Activated T-helper 1 cell treated with anti-CD3 and anti-CD28 coated beads, Interleukin-12 subunit alpha, Interleukin-12 subunit beta, Interleukin-2, Interleukin-4 antibody, amounts not matched to agents 30 ng/mL and 10 ng/mL and 1 ng/mL, durations not matched to agents 14 hours and 24 hours and 36 hours (primary cell): ENCODE measurements around the gene UBE2G1. TPM values are rescaled to one million over a fixed set of nuclear protein-coding genes. Genes with fewer than 3 reads are reported as not detected.
A peak's percentile ranks its signal among the peaks of the same experiment; 100 is the strongest.
"Not testable (repeated sequence)": the region's sequence is repeated elsewhere in the genome, so short reads cannot be mapped to it uniquely, and the experiment has no call there.

Experiments used
- DNase-seq: peaks from one replicate; pipeline ENCODE4 v3.0.0; 2021; ENCODE audit warnings: low spot score
- H3K27ac Mint-ChIP-seq: one replicate; pipeline ENCODE4 v1.8.0; 2021; ENCODE audit warnings: mild to moderate bottlenecking, mixed read lengths
- H3K27me3 Mint-ChIP-seq: one replicate; pipeline ENCODE4 v1.8.0; 2022; ENCODE audit warnings: mild to moderate bottlenecking, moderate library complexity, mixed read lengths; ENCODE audit not compliant: insufficient read depth
- H3K36me3 Mint-ChIP-seq: one replicate; pipeline ENCODE4 v1.8.0; 2021; ENCODE audit warnings: low read depth, mixed read lengths
- H3K4me1 Mint-ChIP-seq: one replicate; pipeline ENCODE4 v1.8.0; 2021; ENCODE audit warnings: low read depth, mixed read lengths
- H3K4me3 Mint-ChIP-seq: one replicate; pipeline ENCODE4 v1.8.0; 2021; ENCODE audit warnings: mild to moderate bottlenecking, moderate library complexity, mixed read lengths
- H3K9me3 Mint-ChIP-seq: one replicate; pipeline ENCODE4 v1.8.0; 2021; ENCODE audit warnings: mixed read lengths
- intact Hi-C: fragments of 100-400 bp; cut with micrococcal nuclease; formaldehyde crosslinking; loops from one replicate; pipeline ENCODE4 v1.15.1; 2024
- total RNA-seq: library from RNA; stranded (reverse); gene quantifications from 2 replicates; pipeline ENCODE4 v1.2.3, GENCODE V29; 2022

The UBE2G1 gene
- total RNA-seq, 1 donor from 2014 or later = 87.3 TPM

- intact Hi-C loops = loop anchor here (1.0 to 10.0 kb wide), 11 partner anchors 10 to 577 kb away; partner anchors contain the start of genes ANKFY1, ARRB2, CYB5D2 and MYBBP1A
- H3K9me3 Mint-ChIP-seq = no peaks in the 10 kb centered on the region
- peaks cover 15% of the 10 kb centered on the region for H3K36me3 Mint-ChIP-seq
- no peak overlapping the region for H3K27ac Mint-ChIP-seq
- H3K4me3 Mint-ChIP-seq = peak overlapping the region; percentile 72
- DNase-seq = peak; percentile 31
- H3K27me3 Mint-ChIP-seq = no peaks in the 10 kb centered on the region
- H3K4me1 Mint-ChIP-seq = peaks cover 30% of the 10 kb centered on the region
Observed at GRCh38 chr17:4365628-4366326, 698 bp downstream of the UBE2G1 start.

- Mint-ChIP-seq H3K4me3 (peak overlapping the region; percentile 97), H3K27ac (peak overlapping the region; percentile 97)
Observed at GRCh38 chr17:4365103-4365627, 1.3 kb downstream of the UBE2G1 start.

GRCh38 chr17:4364622-4365041, 1.8 kb downstream of the UBE2G1 start:
- intact Hi-C loops = loop anchor here (1.0 to 10.0 kb wide), 4 partner anchors 11 to 578 kb away; partner anchors contain the start of genes ARRB2, RNF167 and SLC25A11
- Mint-ChIP-seq H3K36me3 (peaks cover 14% of the 10 kb centered on the region), H3K9me3 (no peaks in the 10 kb centered on the region), H3K27ac (peak overlapping the region; percentile 97), H3K4me3 (peak overlapping the region; percentile 97), H3K4me1 (peaks cover 30% of the 10 kb centered on the region), H3K27me3 (no peaks in the 10 kb centered on the region)
- DNase-seq = no peak

More at GRCh38 chr17:4365103-4365627, 1.3 kb downstream of the UBE2G1 start:
- peaks cover 27% of the 10 kb centered on the region for H3K4me1 Mint-ChIP-seq
- no peaks in the 10 kb centered on the region for H3K9me3 Mint-ChIP-seq
- intact Hi-C loops = loop anchor here (1.0 to 10.0 kb wide), 4 partner anchors 10 to 577 kb away; partner anchors contain the start of genes ARRB2, RNF167 and SLC25A11
- no peaks in the 10 kb centered on the region for H3K27me3 Mint-ChIP-seq
- peak; percentile 85 for DNase-seq
- H3K36me3 Mint-ChIP-seq = peaks cover 14% of the 10 kb centered on the region

GRCh38 chr17:4362141-4362540, 4.3 kb downstream of the UBE2G1 start:
- peak overlapping the region; percentile 5 for H3K4me3 Mint-ChIP-seq
- no peak overlapping the region for H3K27ac Mint-ChIP-seq
- peaks cover 35% of the 10 kb centered on the region for H3K4me1 Mint-ChIP-seq
- no peaks in the 10 kb centered on the region for H3K9me3 Mint-ChIP-seq
- intact Hi-C loops = loop anchor here (10.0 kb wide), 1 partner anchor 353 kb away; the partner anchor contains the start of gene ARRB2
- H3K27me3 Mint-ChIP-seq = no peaks in the 10 kb centered on the region
- H3K36me3 Mint-ChIP-seq = peaks cover 19% of the 10 kb centered on the region
- no peak for DNase-seq

DNA sequence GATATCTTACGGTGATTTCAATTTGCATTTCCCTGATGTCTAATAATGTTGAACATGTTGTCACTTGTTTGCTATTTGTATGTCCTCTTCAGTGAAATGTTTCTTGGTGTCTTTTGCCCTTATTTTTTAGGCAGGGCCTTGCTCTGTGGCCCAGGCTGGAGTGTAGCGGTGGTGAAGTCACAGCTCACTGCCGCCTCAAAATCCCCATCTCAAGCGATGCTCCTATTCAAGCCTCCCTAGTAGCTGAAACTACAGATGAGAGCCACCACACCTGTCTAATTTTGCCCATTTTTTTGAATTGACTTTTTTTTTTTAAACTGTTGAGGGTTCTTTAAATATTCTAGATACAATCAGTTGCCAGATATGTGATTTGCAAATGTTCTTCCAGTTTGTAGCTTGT, 8.3 kb downstream of the UBE2G1 start:
- Mint-ChIP-seq H3K36me3 (peaks cover 16% of the 10 kb centered on the region), H3K4me1 (peaks cover 26% of the 10 kb centered on the region), H3K27ac (no peak overlapping the region), H3K9me3 (no peaks in the 10 kb centered on the region), H3K27me3 (no peaks in the 10 kb centered on the region), H3K4me3 (no peak overlapping the region)
- intact Hi-C loops = no loop called here
- no peak for DNase-seq

DNA sequence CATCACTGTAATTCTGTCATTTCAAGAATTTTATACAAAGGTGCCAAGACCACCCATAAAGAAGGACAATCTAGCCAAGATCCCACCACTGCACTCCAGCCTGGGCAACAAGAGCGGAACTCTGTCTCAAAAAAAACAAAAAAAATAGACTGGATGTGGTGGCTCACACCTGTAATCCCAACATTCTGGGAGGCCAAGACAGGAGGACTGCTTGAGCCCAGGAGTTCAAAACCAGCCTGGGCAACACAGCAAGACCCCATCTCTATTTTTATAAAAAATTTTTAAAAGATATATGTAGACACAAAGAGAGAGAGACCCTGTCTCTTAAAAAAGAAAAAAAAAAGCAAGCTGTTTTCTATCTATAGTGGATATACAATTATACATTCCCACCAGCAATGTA, 8.8 kb downstream of the UBE2G1 start:
- H3K27ac Mint-ChIP-seq = no peak overlapping the region
- no peak for DNase-seq
- H3K4me1 Mint-ChIP-seq = peaks cover 25% of the 10 kb centered on the region
- no peak overlapping the region for H3K4me3 Mint-ChIP-seq
- intact Hi-C loops = no loop called here
- no peaks in the 10 kb centered on the region for H3K27me3 Mint-ChIP-seq
- peaks cover 14% of the 10 kb centered on the region for H3K36me3 Mint-ChIP-seq
- no peaks in the 10 kb centered on the region for H3K9me3 Mint-ChIP-seq

- no peak overlapping the region for H3K4me3 Mint-ChIP-seq
- intact Hi-C loops = no loop called here
- H3K27me3 Mint-ChIP-seq = no peaks in the 10 kb centered on the region
- no peaks in the 10 kb centered on the region for H3K9me3 Mint-ChIP-seq
- H3K4me1 Mint-ChIP-seq = peaks cover 21% of the 10 kb centered on the region
- H3K27ac Mint-ChIP-seq = no peak overlapping the region
- no peak for DNase-seq
- H3K36me3 Mint-ChIP-seq = peaks cover 12% of the 10 kb centered on the region
Observed at GRCh38 chr17:4357030-4357628, 9.3 kb downstream of the UBE2G1 start.

- H3K4me1 Mint-ChIP-seq = peaks cover 14% of the 10 kb centered on the region
- intact Hi-C loops = no loop called here
- no peak overlapping the region for H3K27ac Mint-ChIP-seq
- H3K27me3 Mint-ChIP-seq = no peaks in the 10 kb centered on the region
- DNase-seq = no peak
- no peak overlapping the region for H3K4me3 Mint-ChIP-seq
- no peaks in the 10 kb centered on the region for H3K9me3 Mint-ChIP-seq
- H3K36me3 Mint-ChIP-seq = peaks cover 8% of the 10 kb centered on the region
Observed at GRCh38 chr17:4354862-4355514, 11.5 kb downstream of the UBE2G1 start.

DNA sequence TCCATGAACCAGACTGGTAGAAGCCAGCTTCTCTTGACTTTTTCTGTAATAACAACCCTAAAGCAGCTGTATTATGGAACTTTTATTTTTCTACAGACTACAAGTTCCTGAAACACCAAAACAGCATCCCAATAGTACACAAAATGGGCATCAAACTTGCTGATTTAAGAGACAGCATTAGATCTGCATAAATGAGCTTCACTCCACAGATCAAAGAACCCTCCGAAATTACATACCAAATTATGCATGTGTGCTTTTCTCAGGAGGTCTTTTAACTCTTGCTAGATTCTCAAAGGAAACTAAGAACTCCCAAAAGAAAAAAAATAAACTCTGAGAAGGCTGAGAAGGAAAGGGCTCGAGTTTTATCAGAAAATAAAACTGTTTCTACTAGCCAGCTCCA, 12.3 kb downstream of the UBE2G1 start:
- H3K27me3 Mint-ChIP-seq = no peaks in the 10 kb centered on the region
- H3K36me3 Mint-ChIP-seq = peaks cover 8% of the 10 kb centered on the region
- intact Hi-C loops = no loop called here
- no peak overlapping the region for H3K27ac Mint-ChIP-seq
- DNase-seq = no peak
- H3K4me3 Mint-ChIP-seq = no peak overlapping the region
- no peaks in the 10 kb centered on the region for H3K9me3 Mint-ChIP-seq
- peaks cover 13% of the 10 kb centered on the region for H3K4me1 Mint-ChIP-seq

- DNase-seq, H3K27ac Mint-ChIP-seq, H3K27me3 Mint-ChIP-seq, H3K9me3 Mint-ChIP-seq, H3K36me3 Mint-ChIP-seq, H3K4me3 Mint-ChIP-seq, intact Hi-C loops: not testable (repeated sequence)
- H3K4me1 Mint-ChIP-seq = peaks cover 17% of the 10 kb centered on the region
Observed at GRCh38 chr17:4350214-4350613, 16.3 kb downstream of the UBE2G1 start.

- Mint-ChIP-seq H3K27ac (no peak overlapping the region), H3K36me3 (peaks cover 2% of the 10 kb centered on the region), H3K9me3 (no peaks in the 10 kb centered on the region), H3K27me3 (no peaks in the 10 kb centered on the region), H3K4me3 (no peak overlapping the region), H3K4me1 (peaks cover 9% of the 10 kb centered on the region)
- no peak for DNase-seq
- intact Hi-C loops = no loop called here
Observed at GRCh38 chr17:4345581-4346252, 20.8 kb downstream of the UBE2G1 start.

GRCh38 chr17:4344926-4345325, 21.5 kb downstream of the UBE2G1 start:
- Mint-ChIP-seq H3K9me3 (no peaks in the 10 kb centered on the region), H3K4me1 (peaks cover 14% of the 10 kb centered on the region), H3K4me3 (no peak overlapping the region), H3K27ac (no peak overlapping the region), H3K36me3 (peaks cover 2% of the 10 kb centered on the region), H3K27me3 (no peaks in the 10 kb centered on the region)
- intact Hi-C loops = no loop called here
- DNase-seq = no peak
